GM12878 (cell line): ENCODE results near the gene DNAJC15. TPM values are rescaled to one million over a fixed set of nuclear protein-coding genes. Genes with fewer than 3 reads are reported as not detected.

ENCODE experiments used
- ATAC-seq: fragments of 200-7000 bp; cut with Tn5 transposase; 3 replicates; pipeline ENCODE4 v1.9.1; 2020; ENCODE audit warnings: mild to moderate bottlenecking, moderate library complexity
- BruUV-seq: library from RNA; stranded (reverse); fragments of 400-500 nt; replicated peaks from 2 replicates; lab custom pipeline; 2021; lab: Mats Ljungman, UMichigan
- CTCF ChIA-PET: fragments of 300-600 bp; sonication (Branson Sonifier 250); formaldehyde crosslinking; extraction: SDS; loops from one replicate; lab custom pipeline; 2021; ENCODE audit warnings: inconsistent platforms; lab: Yijun Ruan, JAX
- POLR2A ChIA-PET: fragments of 350-600 bp; formaldehyde crosslinking; extraction: SDS; loops from one replicate; lab custom pipeline; 2021; ENCODE audit warnings: inconsistent platforms; lab: Charles Lee
- RAD21 ChIA-PET: fragments of 300-600 bp; sonication (Branson Sonifier 250); formaldehyde crosslinking; loops from one replicate; lab custom pipeline; 2023; ENCODE audit warnings: antibody characterized with exemption; ENCODE audit not compliant: unreplicated experiment; lab: Charles Lee
- SMC1A ChIA-PET: fragments of 300-600 bp; sonication (Branson Sonifier 250); formaldehyde crosslinking; loops from one replicate; lab custom pipeline; 2023; ENCODE audit not compliant: unreplicated experiment, uncharacterized antibody; lab: Charles Lee
- DNase-seq: peaks from one replicate; pipeline ENCODE4 v3.0.0-alpha.2; 2011; ENCODE audit warnings: low read depth, low spot score
- FAIRE-seq: peaks from 3 replicates; lab custom pipeline; 2011; peaks lifted over from hg19 to GRCh38; lab: Jason Lieb, UNC
- H2AFZ ChIP-seq: 2 replicates; pipeline ENCODE4 v1.6.0; 2011; ENCODE audit warnings: low read depth, low read length, control low read depth; ENCODE audit not compliant: control insufficient read depth
- H3K27ac ChIP-seq: 2 replicates; pipeline ENCODE4 v1.5.1; 2011; ENCODE audit warnings: control low read depth; ENCODE audit not compliant: control insufficient read depth, insufficient read depth
- H3K27me3 ChIP-seq, 2 experiments: replicated peaks in 1 of 2; 2 replicates each; pipeline versions ENCODE4 v1.6.0 to v1.6.1; 2011; ENCODE audit warnings: low read length in 1 of 2; ENCODE audit not compliant: control insufficient read depth in 2 of 2, insufficient read depth in 2 of 2
- H3K36me3 ChIP-seq, 2 experiments: 2 replicates each; pipeline ENCODE4 v1.5.1; 2011; ENCODE audit warnings: low read length in 1 of 2; ENCODE audit not compliant: control insufficient read depth in 2 of 2, insufficient read depth in 2 of 2
- H3K4me1 ChIP-seq: 2 replicates; pipeline ENCODE4 v1.6.1; 2011; ENCODE audit warnings: mild to moderate bottlenecking, low read length, moderate library complexity, mixed read lengths; ENCODE audit not compliant: control insufficient read depth, insufficient read depth
- H3K4me2 ChIP-seq: 2 replicates; pipeline ENCODE4 v1.6.0; 2011; ENCODE audit warnings: control low read depth; ENCODE audit not compliant: control insufficient read depth, insufficient read depth
- H3K4me3 ChIP-seq: fragments of 200-600 bp; sonication (generic); 2 replicates; pipeline ENCODE4 v1.5.1; 2016
- H3K79me2 ChIP-seq: 2 replicates; pipeline ENCODE4 v1.6.0; 2011; ENCODE audit warnings: low read length; ENCODE audit not compliant: control insufficient read depth, insufficient read depth
- H3K9ac ChIP-seq: 2 replicates; pipeline ENCODE4 v1.8.0; 2011; ENCODE audit warnings: low read length, control low read depth, mixed read lengths; ENCODE audit not compliant: control insufficient read depth, insufficient read depth
- H3K9me3 ChIP-seq: replicated peaks from 3 replicates; pipeline ENCODE4 v1.5.1; 2011; ENCODE audit warnings: mild to moderate bottlenecking, low read length; ENCODE audit not compliant: control insufficient read depth, insufficient read depth
- H4K20me1 ChIP-seq: 2 replicates; pipeline ENCODE4 v1.6.0; 2011; ENCODE audit not compliant: control insufficient read depth, insufficient read depth
- DPF2 ChIP-seq: fragments of 450-650 bp; IDR thresholded peaks from 2 replicates; pipeline ENCODE4 v1.6.1; 2017; ENCODE audit warnings: mild to moderate bottlenecking
- ESRRA ChIP-seq: IDR thresholded peaks from 2 replicates; pipeline ENCODE4 v1.6.1; 2012; ENCODE audit warnings: mild to moderate bottlenecking, low read length, improper control_type of control experiment
- HDAC6 ChIP-seq: fragments of 200-600 bp; sonication (generic); IDR thresholded peaks from one replicate; pipeline ENCODE4 v1.8.0; 2017; ENCODE audit warnings: antibody characterized with exemption; ENCODE audit not compliant: unreplicated experiment
- IKZF2 ChIP-seq, 2 experiments: fragments of 450-650 bp; IDR thresholded peaks; 2 replicates each; pipeline ENCODE4 v1.6.1; 2017; ENCODE audit warnings: mild to moderate bottlenecking in 2 of 2, moderate library complexity in 2 of 2
- MEF2B ChIP-seq: fragments of 450-650 bp; IDR thresholded peaks from 2 replicates; pipeline ENCODE4 v1.6.1; 2018; ENCODE audit warnings: mild to moderate bottlenecking, moderate library complexity; ENCODE audit not compliant: partially characterized antibody, poor library complexity, severe bottlenecking
- NFYA ChIP-seq: IDR thresholded peaks from 2 replicates; pipeline ENCODE4 v1.6.1; 2011; ENCODE audit warnings: low read depth, mild to moderate bottlenecking, low read length, improper control_type of control experiment, borderline replicate concordance
- SPI1 ChIP-seq: IDR thresholded peaks from 2 replicates; pipeline ENCODE4 v1.6.1; 2011; ENCODE audit warnings: low read depth, mild to moderate bottlenecking, low read length, moderate library complexity, borderline replicate concordance; ENCODE audit not compliant: insufficient read depth
- ZNF207 ChIP-seq: fragments of 450-650 bp; IDR thresholded peaks from 2 replicates; pipeline ENCODE4 v1.6.1; 2014; ENCODE audit warnings: antibody characterized with exemption, mild to moderate bottlenecking, borderline replicate concordance
- WGBS: methylation state at CpG from one replicate; pipeline ENCODE4 v1.1.6; 2016; ENCODE audit warnings: low lambda C conversion rate; ENCODE audit not compliant: insufficient replicate concordance, insufficient coverage; ENCODE audit errors: missing lambda C conversion rate; 5-methylcytosine and 5-hydroxymethylcytosine counted together
- in situ Hi-C: fragments of 300-500 bp; cut with MboI; formaldehyde crosslinking; loops from 9 replicates; pipeline ENCODE4 v1.14.3; 2018; ENCODE audit warnings: mixed read lengths
- intact Hi-C: fragments of 100-400 bp; cut with micrococcal nuclease; formaldehyde crosslinking; loops from one replicate; pipeline ENCODE4 v1.14.2; 2022; ENCODE audit not compliant: unreplicated experiment
- polyA plus RNA-seq, 11 experiments: library from polyadenylated mRNA; depleted of rRNA in 4 of 11; unstranded in 6 of 11; stranded (reverse) in 5 of 11; fragments of >200 nt; fragmentation: Nextera tagmentation in 4 of 11; fragmentation: Illumina TruSeq in 1 of 11; extraction: Ambion mirVana in 4 of 11; extraction: Trizol in 1 of 11; gene quantifications; 1 replicate in 1 of 11; 2 replicates in 10 of 11; pipeline versions ENCODE4 v1.2.1 to v1.2.3, GENCODE V29; 2011 to 2016; ENCODE audit warnings: inconsistent platforms in 2 of 11, missing spikeins in 2 of 11, low read depth in 1 of 11
- total RNA-seq, 4 experiments: library from RNA; depleted of rRNA in 3 of 4; stranded (reverse); fragments of >200 nt in 3 of 4; fragmentation: Illumina TruSeq in 1 of 4; extraction: Trizol in 1 of 4; gene quantifications; 2 replicates each; pipeline versions ENCODE4 v1.2.1 to v1.2.3, GENCODE V29; 2013 to 2021
- TF ChIP-seq, protein P1 (sequence below), 3 experiments: IDR thresholded peaks in 2 of 3; conservative IDR thresholded peaks in 1 of 3; 2 replicates each; pipeline ENCODE4 v1.5.1; 2011; ENCODE audit warnings: low read depth in 3 of 3, low read length in 3 of 3, mild to moderate bottlenecking in 3 of 3, control low read depth in 2 of 3, moderate library complexity in 2 of 3, inconsistent platforms in 1 of 3, mixed read lengths in 1 of 3; ENCODE audit not compliant: control insufficient read depth in 2 of 3, insufficient read depth in 1 of 3; ENCODE audit errors: extremely low read depth in 1 of 3
- TF ChIP-seq, protein P2 (sequence below): fragments of 450-650 bp; IDR thresholded peaks from 2 replicates; pipeline ENCODE4 v1.6.1; 2017; ENCODE audit warnings: low read depth, mild to moderate bottlenecking, moderate library complexity

Gene DNAJC15
- total and polyA plus RNA-seq, 10 of the 15 experiments (the other 5 are each of a cell fraction or from before 2014, with no cell fraction given), result 13.1 to 104 (median 54.4) TPM

DNA sequence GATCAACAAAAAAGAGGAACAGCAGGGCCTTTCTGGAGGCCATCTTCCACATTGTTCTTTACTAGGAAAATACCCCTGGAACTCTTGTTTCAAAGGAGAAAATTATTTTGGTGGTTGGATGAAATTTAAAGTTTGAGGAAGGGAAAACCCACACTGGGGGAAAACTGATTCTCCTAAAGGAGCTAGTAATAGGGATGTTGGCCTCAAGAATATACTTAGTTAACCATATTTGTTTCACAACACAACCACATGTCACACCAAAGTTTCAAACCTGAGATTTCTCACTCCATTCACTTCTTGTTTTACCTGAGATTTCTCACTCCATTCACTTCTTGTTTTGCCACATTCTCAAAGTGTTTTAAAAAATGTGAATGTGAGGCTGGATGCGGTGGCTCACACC is 28.5 kb upstream of the DNAJC15 start:
- Histone ChIP-seq H3K27me3 (no peaks in the 10 kb centered on the region), H3K4me3 (no peak overlapping the region), H3K9ac (no peak overlapping the region), H3K27ac (0 out of 2 replicates have a peak overlapping the region, but pooled peaks have one; percentile 17), H3K4me2 (no peak overlapping the region), H3K9me3 (no peaks in the 10 kb centered on the region; the same call in 2 of the 3 replicates), H4K20me1 (no peaks in the 10 kb centered on the region), H3K4me1 (peaks cover 37% of the 10 kb centered on the region)
- ChIA-PET CTCF (interaction anchor here (8.5 kb wide), 1 partner anchor 23 kb away, joined by 59 read pairs; no protein-coding TSS in a partner anchor), POLR2A (interaction anchor here (0.6 kb wide), 1 partner anchor 28 kb away, joined by 3 read pairs; the partner anchor contains the start of gene DNAJC15), RAD21 (interaction anchor here (1.0 to 1.3 kb wide), 2 partner anchors 82 to 137 kb away, joined by 3 read pairs; no protein-coding TSS in a partner anchor), SMC1A (interaction anchor here (0.9 to 11.2 kb wide), 4 partner anchors 14 to 82 kb away, joined by 4 to 150 read pairs (median 6); partner anchors contain the start of gene DNAJC15)
- BruUV-seq, result no TSS peak
- ATAC-seq, result no peak
- in situ Hi-C loops, result no loop called here
- no peak for DNase-seq
- WGBS, result 100% methylated on average over 1 of the region's 1 CpG
- FAIRE-seq, result no peak
- no peak for TF ChIP-seq NFYA
- TF ChIP-seq SPI1, result peak; percentile 41; the same call in 1 of the 2 replicates
- no peak for TF ChIP-seq ESRRA
- no peak for TF ChIP-seq HDAC6
- 0 out of 2 replicates have a peak, but pooled peaks have one; percentile 25 for TF ChIP-seq DPF2
- TF ChIP-seq, protein P1, sequence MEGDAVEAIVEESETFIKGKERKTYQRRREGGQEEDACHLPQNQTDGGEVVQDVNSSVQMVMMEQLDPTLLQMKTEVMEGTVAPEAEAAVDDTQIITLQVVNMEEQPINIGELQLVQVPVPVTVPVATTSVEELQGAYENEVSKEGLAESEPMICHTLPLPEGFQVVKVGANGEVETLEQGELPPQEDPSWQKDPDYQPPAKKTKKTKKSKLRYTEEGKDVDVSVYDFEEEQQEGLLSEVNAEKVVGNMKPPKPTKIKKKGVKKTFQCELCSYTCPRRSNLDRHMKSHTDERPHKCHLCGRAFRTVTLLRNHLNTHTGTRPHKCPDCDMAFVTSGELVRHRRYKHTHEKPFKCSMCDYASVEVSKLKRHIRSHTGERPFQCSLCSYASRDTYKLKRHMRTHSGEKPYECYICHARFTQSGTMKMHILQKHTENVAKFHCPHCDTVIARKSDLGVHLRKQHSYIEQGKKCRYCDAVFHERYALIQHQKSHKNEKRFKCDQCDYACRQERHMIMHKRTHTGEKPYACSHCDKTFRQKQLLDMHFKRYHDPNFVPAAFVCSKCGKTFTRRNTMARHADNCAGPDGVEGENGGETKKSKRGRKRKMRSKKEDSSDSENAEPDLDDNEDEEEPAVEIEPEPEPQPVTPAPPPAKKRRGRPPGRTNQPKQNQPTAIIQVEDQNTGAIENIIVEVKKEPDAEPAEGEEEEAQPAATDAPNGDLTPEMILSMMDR (IDR thresholded peaks at IDR 0.05 in 2 of 3, conservative IDR thresholded peaks at IDR 0.05 in 1 of 3; ENCODE audit: control insufficient read depth in 2 of 3, extremely low read depth in 1 of 3, insufficient read depth in 1 of 3, low read depth in 3 of 3, low read length in 3 of 3), result no peak
- peak; percentile 14 for TF ChIP-seq MEF2B
- TF ChIP-seq, protein P2, sequence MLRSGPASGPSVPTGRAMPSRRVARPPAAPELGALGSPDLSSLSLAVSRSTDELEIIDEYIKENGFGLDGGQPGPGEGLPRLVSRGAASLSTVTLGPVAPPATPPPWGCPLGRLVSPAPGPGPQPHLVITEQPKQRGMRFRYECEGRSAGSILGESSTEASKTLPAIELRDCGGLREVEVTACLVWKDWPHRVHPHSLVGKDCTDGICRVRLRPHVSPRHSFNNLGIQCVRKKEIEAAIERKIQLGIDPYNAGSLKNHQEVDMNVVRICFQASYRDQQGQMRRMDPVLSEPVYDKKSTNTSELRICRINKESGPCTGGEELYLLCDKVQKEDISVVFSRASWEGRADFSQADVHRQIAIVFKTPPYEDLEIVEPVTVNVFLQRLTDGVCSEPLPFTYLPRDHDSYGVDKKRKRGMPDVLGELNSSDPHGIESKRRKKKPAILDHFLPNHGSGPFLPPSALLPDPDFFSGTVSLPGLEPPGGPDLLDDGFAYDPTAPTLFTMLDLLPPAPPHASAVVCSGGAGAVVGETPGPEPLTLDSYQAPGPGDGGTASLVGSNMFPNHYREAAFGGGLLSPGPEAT, result peak; percentile 46; the same call in 1 of the 2 replicates
- peak; percentile 58 to 60; a peak in 3 of 4 replicates for TF ChIP-seq IKZF2 (IDR thresholded peaks at IDR 0.05)
- TF ChIP-seq ZNF207, result no peak
- TF ChIP-seq, all 136 proteins: peak for 5
- intact Hi-C loops, result loop anchor here (5.0 kb wide), 1 partner anchor 613 kb away; no protein-coding TSS in a partner anchor
- no peak overlapping the region for H2AFZ ChIP-seq
- no peaks in the 10 kb centered on the region for H3K36me3 ChIP-seq
- H3K79me2 ChIP-seq, result peaks cover 21% of the 10 kb centered on the region
